OCI-LY1 (cell line): ENCODE results near the gene ALKBH7.

Experiments used
- CTCF ChIP-seq: fragments of 200-600 bp; sonication (generic), shearing (Covaris generic); IDR thresholded peaks from 2 replicates; pipeline ENCODE4 v1.5.1; 2017; ENCODE audit warnings: mild to moderate bottlenecking, antibody characterized with exemption, low read length, moderate library complexity, mixed read lengths
- EZH2 ChIP-seq: fragments of 200-600 bp; sonication (generic), shearing (Covaris generic); IDR thresholded peaks from 2 replicates; pipeline ENCODE4 v1.8.0; 2017; ENCODE audit warnings: borderline replicate concordance, mixed run types, mild to moderate bottlenecking, antibody characterized with exemption, low read length, moderate library complexity, mixed read lengths

- no peak for TF ChIP-seq EZH2
- no peak for TF ChIP-seq CTCF
These were observed 1.2 kb downstream of the ALKBH7 start for GRCh38 chr19:6373813-6374108.
